GM19372 (cell line): ENCODE measurements around the gene VPS18.
A peak's percentile ranks its signal among the peaks of the same experiment; 100 is the strongest.

ENCODE experiments used
- ATAC-seq: cut with Tn5 transposase; IDR thresholded peaks from one replicate; pipeline ENCODE4 v1.9.1; 2021; ENCODE audit warnings: mild to moderate bottlenecking, low read depth, moderate library complexity; ENCODE audit not compliant: unreplicated experiment

VPS18 gene

GRCh38 chr15:40863660-40864270 lies 30.5 kb upstream of the VPS18 start:
- no peak for ATAC-seq

DNA sequence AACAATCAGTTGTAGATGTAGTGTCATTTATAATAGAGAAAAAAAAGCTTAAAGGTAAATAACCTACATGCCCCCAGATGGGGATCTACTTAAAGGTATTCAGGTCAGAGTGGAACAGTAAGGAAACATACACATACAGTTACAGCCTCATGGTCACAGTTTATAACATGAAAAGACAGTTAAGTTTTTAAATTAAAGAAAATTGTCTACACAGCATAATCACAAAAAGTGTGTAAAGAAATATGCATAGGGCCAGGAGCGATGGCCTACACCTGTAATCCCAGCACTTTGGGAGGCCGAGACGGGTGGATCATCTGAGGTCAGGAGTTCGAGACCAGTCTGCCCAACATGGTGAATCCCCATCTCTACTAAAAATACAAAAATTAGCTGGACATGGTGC lies 27.1 kb upstream of the VPS18 start:
- no peak for ATAC-seq

DNA sequence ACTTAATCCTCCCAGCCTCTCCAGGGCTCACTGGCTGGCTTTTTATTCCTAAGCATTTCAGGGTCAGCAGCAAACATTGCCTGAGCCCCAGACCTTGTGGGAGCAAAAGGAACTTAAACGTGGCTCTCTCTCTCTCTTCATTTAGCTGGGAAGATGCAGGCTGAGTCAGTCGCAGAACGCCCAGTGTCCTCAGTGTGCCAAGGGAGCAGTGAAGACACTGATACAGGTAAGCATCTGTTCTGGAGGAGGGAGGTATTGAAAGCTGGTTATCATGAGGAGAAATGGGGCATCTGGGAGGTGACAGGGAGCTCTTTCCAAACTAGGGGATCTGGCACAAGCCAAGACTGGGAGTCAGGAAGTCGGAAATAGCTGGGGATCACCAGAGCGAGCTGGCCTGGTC lies 24.6 kb upstream of the VPS18 start:
- no peak for ATAC-seq

GRCh38 chr15:40870716-40871115 lies 23.5 kb upstream of the VPS18 start:
- no peak for ATAC-seq

DNA sequence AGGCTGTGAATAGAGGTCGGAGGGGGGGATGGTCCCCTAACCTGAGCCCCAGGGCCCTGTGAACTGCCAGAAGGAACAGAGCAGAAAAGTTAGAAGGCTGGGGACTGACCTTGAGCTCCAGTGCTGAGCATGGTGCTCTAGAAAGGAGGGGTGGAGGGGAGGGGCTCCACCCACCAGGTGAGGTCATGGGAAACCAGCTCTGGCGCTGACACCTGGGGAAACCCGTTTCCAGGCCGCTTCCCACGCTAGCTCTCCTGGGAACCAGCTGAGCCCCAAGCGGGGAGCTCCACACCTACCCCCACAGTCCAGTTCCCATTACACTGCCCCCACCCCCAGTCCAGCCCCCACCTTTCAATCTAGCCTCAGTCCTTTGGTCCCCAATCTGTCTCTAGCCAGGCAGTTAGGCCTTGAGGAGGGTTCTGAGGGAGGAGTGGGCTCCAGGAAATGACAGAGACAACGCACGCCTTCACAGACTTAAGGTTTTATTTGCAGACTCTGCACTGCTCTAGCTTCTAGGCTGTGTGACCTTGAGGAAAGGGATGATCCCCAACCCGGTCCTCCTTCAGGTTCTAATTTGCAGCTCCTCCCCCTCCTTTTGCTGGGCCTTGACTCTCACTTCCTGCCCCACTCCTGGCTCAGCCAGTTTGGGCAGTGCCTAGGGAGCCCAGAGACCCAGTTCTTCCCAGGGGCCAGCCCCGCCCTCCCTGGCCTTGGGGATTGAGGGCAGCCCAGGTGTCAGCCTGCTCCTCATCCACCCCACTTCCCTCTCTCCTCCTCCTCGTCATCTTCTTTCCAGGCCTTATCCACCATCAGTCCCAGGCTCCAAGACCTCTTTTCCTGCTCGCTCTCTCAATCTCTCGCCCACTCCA lies 22.3 kb upstream of the VPS18 start:
- ATAC-seq, result no peak

DNA sequence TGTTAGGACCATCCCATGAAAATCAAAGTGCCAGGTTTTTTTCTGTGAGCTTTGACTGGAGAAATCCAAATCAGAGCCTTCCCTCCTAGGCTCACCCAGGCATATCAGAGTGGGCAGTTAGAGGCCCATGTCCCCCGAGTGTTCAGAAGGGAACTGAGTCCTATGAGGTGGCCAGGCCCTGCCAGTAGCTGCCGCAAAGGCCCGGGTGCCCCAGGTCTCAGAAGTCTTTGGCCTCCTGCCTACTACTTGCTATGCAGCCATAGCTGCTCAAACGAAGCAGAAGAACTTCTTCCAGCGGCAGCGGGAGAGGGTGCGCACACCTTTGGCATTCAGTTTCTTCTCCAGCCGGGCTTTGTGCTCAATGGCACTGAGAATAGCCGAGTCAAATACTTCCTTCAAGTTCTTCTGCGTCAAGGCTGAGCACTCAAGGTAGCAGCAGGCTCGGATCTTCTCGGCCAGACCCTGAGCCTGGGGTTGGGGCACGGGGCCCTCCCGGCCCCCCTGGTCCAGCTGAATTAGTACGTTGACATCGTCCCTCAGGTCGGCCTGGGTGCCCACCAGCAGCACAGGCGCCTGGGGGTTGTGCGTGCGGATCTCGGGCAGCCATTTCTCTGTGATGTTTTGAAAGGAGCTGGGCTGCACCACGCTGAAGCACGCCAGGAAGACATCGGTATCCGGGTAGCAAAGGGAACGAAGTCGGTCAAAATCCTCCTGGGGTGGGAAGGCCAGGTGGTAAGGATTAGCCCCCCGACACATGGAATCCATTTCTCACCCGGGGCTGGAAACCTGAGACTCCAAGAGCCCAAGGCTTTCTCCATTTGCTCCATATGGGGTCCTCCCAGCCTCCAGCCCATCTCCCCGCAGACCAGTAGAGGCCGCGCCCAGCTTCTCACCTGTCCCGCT lies 21.2 kb upstream of the VPS18 start:
- ATAC-seq, result no peak

DNA sequence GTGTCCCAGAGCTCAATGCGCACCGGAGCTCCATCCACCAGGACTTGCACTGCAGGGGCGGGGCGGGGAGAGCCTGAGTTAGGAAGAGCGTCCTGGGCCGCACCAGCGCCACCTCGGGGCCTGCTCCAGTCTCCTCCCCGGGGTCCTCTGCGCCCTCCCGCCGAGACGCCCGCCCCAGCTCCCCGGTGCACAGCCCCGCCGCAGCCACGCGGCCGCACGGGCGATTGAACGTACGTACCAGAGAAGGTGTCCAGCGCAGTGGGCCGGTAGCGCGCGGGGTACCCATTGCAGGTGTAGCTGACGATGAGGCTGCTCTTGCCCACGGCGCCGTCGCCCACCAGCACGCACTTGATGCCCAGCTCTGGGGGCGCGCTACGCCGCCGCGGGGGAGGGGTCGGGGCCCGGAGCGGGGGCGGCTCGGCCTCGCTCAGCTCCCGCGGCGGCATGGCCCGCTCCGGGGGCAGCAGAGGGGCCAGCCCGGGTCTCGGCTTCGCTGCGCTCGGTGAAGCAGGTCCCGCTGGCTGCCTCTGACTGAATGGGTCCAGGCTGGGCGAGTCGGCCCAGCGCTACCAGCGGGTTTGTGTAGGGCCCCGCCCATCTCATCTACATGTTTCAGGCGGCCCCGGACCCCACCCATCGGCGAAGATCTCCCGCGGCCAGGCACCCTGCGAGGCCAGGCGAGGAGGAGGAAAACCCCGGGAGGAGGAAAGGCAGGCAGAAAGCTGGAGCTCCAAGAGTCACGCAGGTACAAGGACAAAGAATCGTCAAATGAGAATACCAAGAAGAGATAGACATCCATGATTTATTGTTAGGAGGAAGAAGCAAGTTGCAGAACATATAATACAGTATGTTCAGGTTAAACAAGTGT lies 20.3 kb upstream of the VPS18 start, which contains the start of gene RHOV:
TSS of gene RHOV (minus strand) at position 541 of the 868 bp plus-strand sequence. CDS start at position 446, 95 bp downstream.
- ATAC-seq, result peak; percentile 46

DNA sequence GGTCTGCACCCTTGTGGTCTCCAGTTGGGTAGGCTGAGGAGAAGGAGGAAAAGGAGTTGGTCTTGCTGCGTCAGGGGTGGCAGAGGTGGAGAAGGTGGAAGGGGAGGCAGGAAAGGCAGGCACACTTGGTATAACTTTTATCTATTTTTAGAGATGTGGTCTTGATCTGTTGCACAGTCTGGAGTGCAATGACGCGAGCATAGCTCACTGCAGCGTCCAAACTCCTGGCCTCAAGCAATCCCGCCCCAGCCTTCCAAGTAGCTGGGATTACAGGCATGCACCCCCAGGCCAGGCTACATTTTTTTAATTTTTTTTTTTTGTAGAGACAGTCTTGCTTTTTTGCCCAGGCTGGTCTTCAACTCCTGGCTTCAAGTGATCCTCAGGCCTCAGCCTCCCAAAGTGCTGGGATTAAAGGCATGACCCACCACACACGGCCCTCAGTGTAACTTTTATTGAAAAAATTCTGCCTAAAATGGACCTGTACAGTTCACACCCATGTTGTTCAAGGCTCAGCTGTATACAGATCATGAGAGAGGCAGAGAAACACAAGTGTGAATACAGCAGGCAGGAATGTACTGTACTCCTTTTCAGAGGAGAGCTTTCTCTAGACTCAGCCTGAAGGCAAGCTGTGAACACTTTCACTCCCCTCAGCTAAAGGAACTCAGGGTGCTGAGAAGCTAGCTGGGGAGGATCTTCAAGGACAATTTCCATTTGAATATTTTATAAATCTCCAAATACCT lies 18.1 kb upstream of the VPS18 start:
- ATAC-seq, result no peak

DNA sequence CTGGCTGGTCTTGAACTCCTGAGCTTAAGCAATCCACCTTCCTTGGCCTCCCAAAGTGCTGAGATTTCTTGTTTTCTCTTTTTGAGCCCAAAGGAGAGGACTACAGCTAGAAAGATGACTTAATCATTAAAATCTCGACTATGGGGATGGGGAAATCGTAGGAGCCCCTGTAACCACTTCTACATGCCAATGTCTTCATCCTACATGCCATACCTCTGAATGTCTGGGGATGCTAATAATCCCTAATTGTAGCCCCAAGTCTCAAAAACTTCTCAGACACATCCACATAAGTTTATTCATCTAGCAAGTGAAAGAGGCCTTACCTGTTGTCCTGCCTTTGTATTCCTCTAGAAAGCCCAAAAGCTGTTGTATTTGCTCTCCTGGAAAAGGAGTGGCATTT lies 16.6 kb upstream of the VPS18 start:
- no peak for ATAC-seq

DNA sequence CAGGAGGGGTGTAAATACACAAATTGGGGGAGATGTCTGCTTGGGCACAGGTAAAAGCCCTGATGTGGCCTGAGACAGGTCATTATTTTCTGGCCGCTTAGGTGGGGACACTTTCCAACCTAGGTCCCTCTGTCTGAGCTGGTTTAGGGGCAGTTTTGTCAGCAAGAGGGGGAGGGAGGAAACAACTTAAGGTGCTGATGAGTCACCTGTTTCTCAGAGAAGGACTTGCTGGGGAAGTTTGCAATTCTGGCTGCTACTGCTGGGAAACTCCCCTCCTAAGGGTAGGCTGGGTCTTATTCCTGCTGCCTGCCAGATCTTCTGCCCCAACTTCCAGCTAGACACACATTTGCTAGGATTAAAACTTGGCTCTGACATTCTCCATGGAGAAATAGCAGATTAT lies 15.5 kb upstream of the VPS18 start:
- no peak for ATAC-seq

DNA sequence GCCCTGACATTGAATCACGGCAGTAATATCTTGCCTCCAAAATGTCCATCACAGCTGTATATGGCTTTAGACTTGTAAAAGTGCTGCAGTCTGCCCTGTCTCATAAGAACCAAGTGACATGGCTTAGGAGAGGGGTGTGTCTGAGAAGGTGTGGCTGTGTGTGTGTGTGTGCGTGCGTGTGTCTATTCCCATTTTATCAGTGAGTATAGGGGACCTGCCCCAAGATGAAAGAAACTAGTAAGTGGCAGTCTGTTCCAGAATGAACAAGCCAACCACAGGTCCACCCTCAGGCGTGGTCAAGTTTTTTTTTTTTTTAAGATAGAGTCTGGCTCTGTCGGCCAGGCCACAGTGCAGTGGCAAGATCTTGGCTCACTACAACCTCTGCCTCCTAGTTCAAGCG lies 14.6 kb upstream of the VPS18 start:
- ATAC-seq, result no peak

DNA sequence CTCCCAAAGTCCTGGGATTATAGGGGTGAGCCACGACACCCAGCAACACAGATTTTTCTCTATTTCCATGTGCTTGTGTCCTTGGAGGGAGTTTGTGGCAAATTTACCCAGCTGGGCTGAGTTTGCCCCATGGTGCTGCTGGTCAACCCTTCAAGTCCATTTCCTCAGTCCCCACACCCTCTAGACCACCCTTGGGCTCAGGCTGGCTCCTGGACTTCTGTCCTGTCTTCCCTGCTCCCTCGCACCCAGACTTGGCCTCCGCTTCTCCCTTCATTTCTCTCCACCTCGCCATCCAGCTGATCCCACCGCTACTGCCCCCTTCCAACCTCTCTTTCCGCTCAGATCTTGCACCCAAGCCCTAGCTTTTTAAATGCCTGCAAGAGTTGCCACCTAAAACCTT lies 12.9 kb upstream of the VPS18 start:
- ATAC-seq, result no peak

DNA sequence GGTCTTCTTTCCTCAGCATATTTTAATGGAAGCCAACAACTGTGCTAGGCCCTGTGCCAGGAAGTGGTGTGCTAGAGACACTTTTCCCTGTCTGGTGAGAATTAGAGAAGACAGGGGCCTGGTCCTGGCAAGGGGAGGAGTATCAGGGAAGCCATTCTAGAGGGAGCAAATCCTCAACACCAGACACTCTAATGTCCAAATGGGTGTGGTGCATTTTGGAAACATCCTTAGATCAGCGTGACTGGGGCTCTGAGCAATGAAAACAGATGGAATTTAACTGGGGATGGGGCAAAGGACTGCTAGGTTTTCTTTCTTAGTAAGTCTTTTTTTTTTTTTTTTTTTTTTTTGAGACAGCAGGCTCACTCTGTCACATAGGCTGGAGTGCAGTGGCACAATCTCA lies 7.7 kb upstream of the VPS18 start:
- ATAC-seq, result no peak

DNA sequence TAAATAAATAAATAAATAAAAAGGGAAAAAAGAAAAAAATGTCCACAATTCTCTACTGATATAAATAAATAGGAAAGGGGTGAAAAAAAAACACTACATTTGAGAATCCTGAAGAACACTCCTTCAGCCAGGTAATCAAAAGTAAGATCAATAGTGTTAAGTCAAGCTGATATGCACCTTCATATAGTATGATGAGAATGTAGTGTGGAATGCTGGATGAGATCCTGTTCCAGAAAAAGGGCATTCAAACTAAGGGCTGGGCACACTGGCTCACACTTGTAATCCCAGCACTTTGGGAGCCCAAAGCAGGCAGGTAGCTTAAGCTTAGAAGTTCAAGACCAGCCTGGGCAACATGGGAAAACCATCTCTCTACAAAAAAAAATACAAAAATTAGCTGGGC lies 5.1 kb upstream of the VPS18 start:
- ATAC-seq, result no peak

- ATAC-seq, result no peak
Measured at GRCh38 chr15:40891138-40891537, 3.1 kb upstream of the VPS18 start.

DNA sequence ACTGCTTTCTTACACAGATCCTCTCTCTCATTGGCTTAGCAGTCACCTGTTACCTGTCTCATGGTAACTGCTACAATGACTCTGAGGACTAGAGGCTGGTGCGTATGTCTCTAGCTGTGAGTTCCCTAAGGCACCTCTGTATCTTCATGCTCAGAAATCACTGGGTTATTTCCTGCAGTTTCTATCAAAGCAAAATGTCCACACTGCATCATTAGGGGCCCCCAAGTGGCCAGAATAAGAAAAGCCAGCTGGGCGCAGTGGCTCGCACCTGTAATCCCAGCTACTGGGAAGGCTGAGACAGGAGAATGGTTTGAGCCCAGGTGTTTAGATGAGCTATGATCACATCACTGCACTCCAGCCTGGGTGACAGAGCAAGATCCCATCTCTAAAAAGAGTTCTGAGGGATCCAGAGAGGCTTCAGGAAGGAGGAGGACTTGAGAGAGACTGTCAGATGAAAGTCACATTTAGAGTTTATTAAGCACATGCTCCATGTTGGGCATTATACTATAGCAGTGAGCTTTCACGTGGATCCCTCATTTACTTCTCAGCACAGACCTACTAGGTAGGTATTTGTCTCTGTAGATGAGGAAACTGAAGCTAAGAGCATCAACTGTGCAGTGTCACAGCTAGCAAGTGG lies 2.3 kb upstream of the VPS18 start:
- no peak for ATAC-seq

GRCh38 chr15:40892447-40893012 lies 1.7 kb upstream of the VPS18 start:
- ATAC-seq, result no peak

- no peak for ATAC-seq
Measured at GRCh38 chr15:40893019-40893670, 1.1 kb upstream of the VPS18 start.
